OCI-LY7 (cell line): Measurements from ENCODE around the gene ABCB8.

Source experiments
- EZH2phosphoT487 ChIP-seq: fragments of 200-600 bp; sonication (generic); IDR thresholded peaks from 2 replicates; pipeline ENCODE4 v1.6.1; 2018; ENCODE audit warnings: low read depth, borderline replicate concordance, mild to moderate bottlenecking, mixed run types, antibody characterized with exemption, low read length, moderate library complexity, mixed read lengths
- TF ChIP-seq, protein P1 (sequence below): fragments of 200-600 bp; sonication (generic); conservative IDR thresholded peaks from 2 replicates; pipeline ENCODE4 v1.5.1; 2014; ENCODE audit warnings: mild to moderate bottlenecking, antibody characterized with exemption, low read length, moderate library complexity, mixed read lengths

DNA sequence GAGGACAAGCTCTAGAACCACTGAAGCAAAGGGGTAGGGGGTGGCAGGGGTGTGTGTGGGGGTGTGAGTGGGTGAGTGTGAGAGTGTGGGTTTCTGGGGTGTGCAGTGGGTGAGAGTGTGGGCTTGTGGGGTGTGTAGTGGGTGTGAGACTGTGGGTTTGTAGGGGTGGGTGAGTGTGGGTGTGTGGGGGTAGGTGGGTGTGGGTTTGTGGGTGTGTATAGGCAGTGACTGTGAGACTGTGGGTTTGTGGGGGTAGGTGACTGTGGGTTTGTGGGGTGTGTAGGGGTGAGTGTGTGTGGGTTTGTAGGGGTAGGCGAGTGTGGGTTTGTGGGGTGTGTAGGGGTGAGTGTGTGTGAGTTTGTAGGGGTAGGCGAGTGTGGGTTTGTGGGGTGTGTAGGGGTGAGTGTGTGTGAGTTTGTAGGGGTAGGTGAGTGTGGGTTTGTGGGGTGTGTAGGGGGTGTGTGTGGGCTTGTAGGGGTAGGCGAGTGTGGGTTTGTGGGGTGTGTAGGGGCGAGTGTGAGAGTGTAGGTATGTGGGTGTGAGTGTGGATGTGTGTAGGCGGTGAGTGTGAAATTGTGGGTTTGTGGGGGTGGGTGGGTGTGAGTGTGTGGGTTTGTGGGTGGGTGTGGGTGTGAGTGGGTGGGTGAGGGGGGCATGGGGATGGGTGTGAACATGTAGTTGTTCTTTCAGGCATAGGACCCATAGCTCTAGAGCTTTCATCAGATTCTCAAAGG, 28.6 kb upstream of the ABCB8 start:
- TF ChIP-seq, protein P1, sequence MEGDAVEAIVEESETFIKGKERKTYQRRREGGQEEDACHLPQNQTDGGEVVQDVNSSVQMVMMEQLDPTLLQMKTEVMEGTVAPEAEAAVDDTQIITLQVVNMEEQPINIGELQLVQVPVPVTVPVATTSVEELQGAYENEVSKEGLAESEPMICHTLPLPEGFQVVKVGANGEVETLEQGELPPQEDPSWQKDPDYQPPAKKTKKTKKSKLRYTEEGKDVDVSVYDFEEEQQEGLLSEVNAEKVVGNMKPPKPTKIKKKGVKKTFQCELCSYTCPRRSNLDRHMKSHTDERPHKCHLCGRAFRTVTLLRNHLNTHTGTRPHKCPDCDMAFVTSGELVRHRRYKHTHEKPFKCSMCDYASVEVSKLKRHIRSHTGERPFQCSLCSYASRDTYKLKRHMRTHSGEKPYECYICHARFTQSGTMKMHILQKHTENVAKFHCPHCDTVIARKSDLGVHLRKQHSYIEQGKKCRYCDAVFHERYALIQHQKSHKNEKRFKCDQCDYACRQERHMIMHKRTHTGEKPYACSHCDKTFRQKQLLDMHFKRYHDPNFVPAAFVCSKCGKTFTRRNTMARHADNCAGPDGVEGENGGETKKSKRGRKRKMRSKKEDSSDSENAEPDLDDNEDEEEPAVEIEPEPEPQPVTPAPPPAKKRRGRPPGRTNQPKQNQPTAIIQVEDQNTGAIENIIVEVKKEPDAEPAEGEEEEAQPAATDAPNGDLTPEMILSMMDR = no peak
- TF ChIP-seq EZH2phosphoT487 = no peak
